ENCODE data around the gene HASPIN. TPM values are rescaled to one million over a fixed set of nuclear protein-coding genes. Genes with fewer than 3 reads are reported as not detected.

HASPIN gene
- total RNA-seq, 2 donors from 2014 or later: 0.41 TPM; not detected in 1

DNA sequence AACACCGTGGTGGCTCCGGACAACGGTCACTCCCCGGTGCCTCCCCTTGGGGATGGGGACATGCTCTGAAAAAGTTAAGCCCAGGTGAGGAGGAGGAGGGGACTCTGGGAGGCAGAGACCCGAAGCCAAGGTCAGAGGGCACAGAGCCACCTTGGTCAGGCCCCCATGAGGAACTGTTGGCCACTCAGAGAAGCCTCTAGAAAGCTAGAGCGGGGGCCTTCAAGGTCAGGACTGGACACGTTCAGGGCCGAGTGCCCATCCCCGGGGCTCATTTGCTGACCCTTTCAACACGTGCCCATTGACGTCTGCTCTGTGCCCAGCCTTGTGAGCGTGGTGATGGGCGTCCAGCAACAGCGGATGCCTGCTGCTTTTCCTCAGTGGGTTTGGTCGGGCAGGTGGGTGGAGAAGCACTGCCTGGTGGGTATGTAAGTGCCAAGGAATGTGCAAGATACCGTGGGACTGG lies 38.2 kb downstream of the HASPIN start:
- Histone ChIP-seq H3K36me3 (no peaks in the 10 kb centered on the region), H3K27me3 (replicated peaks; ENCODE audit: insufficient read depth) (no peaks in the 10 kb centered on the region), H3K4me3 (no peak overlapping the region), H3K4me1 (ENCODE audit: control insufficient read depth in 1 of 2, low read depth in 2 of 2) (no peaks in the 10 kb centered on the region), H3K9me3 (peaks cover 6% of the 10 kb centered on the region), H3K27ac (no peak overlapping the region)
- ATAC-seq (ENCODE audit: insufficient number of reproducible peaks, low FRiP score, low read depth): no peak
- DNase-seq (ENCODE audit: low spot score): no peak
- TF ChIP-seq, protein P1, sequence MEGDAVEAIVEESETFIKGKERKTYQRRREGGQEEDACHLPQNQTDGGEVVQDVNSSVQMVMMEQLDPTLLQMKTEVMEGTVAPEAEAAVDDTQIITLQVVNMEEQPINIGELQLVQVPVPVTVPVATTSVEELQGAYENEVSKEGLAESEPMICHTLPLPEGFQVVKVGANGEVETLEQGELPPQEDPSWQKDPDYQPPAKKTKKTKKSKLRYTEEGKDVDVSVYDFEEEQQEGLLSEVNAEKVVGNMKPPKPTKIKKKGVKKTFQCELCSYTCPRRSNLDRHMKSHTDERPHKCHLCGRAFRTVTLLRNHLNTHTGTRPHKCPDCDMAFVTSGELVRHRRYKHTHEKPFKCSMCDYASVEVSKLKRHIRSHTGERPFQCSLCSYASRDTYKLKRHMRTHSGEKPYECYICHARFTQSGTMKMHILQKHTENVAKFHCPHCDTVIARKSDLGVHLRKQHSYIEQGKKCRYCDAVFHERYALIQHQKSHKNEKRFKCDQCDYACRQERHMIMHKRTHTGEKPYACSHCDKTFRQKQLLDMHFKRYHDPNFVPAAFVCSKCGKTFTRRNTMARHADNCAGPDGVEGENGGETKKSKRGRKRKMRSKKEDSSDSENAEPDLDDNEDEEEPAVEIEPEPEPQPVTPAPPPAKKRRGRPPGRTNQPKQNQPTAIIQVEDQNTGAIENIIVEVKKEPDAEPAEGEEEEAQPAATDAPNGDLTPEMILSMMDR (IDR thresholded peaks at IDR 0.05): no peak

DNA sequence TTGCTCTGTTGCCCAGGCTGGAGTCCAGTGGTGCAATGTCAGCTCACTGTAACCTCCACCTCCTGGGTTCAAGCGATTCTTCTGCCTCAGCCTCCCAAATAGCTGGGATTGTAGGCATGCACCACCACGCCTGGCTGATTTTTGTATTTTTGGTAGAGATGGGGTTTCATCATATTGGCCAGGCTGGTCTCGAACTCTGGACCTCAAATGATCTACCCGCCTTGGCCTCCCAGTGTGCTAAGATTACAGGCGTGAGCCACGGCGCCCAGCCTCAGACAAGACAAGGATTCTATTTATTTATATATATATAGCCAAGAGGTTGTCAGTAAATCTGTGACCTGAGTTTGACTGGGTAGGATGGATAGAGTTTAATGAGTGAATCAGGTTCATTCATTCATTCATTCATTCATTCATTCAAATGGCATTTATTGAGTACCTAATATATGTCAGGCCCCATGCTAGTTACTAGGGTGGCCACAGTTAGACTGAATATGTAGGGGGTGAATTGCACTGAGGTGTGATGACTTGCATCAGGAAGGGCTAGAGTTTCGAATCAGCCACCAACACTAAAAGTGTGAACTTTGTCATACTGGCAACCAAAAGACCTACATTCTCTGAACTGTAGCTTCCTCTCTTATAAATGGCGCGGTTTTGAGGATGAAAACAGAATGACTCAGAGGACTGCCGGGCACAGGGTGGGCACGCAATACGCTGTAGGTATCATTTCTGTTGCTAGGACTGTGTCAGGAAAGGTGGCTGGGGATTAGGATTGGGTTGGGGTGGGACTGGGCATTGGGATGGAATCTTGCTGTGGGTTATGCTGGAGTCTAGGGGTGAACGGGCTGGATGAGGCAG lies 39.4 kb downstream of the HASPIN start:
- Histone ChIP-seq H3K4me1 (ENCODE audit: control insufficient read depth in 1 of 2, low read depth in 2 of 2) (no peaks in the 10 kb centered on the region), H3K9me3 (peaks cover 6% of the 10 kb centered on the region), H3K27me3 (replicated peaks; ENCODE audit: insufficient read depth) (no peaks in the 10 kb centered on the region), H3K27ac (no peak overlapping the region), H3K4me3 (no peak overlapping the region), H3K36me3 (no peaks in the 10 kb centered on the region)
- TF ChIP-seq, protein P1 (IDR thresholded peaks at IDR 0.05): no peak
- DNase-seq (ENCODE audit: low spot score): no peak
- ATAC-seq (ENCODE audit: insufficient number of reproducible peaks, low FRiP score, low read depth): no peak

DNA sequence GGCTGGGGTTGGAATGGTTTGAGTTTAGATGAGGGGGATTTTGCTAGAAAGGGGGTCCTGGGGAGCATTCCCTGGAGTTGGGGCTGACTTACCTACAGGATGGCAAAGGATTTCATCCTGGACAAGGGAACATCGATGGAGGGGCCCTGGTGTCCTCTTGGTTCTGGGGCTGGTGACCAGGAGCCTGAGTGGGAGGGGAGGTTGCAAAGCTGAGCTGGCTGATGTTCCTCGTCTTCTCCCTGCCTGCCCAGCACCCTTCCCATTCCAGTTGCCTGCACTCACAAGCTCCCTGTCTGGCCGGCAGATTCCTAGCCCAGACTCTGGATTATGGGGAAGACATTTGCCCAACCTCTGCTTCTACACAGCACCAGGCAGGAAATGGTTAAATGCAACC lies 40.1 kb downstream of the HASPIN start:
- no peak overlapping the region for H3K27ac ChIP-seq
- H3K4me1 ChIP-seq (ENCODE audit: control insufficient read depth in 1 of 2, low read depth in 2 of 2): no peaks in the 10 kb centered on the region
- peaks cover 6% of the 10 kb centered on the region for H3K9me3 ChIP-seq
- no peaks in the 10 kb centered on the region for H3K36me3 ChIP-seq
- DNase-seq (ENCODE audit: low spot score) (no peak), ATAC-seq (ENCODE audit: insufficient number of reproducible peaks, low FRiP score, low read depth) (no peak)
- H3K4me3 ChIP-seq: no peak overlapping the region
- no peaks in the 10 kb centered on the region for H3K27me3 ChIP-seq (replicated peaks; ENCODE audit: insufficient read depth)
- TF ChIP-seq, protein P1 (IDR thresholded peaks at IDR 0.05): no peak

DNA sequence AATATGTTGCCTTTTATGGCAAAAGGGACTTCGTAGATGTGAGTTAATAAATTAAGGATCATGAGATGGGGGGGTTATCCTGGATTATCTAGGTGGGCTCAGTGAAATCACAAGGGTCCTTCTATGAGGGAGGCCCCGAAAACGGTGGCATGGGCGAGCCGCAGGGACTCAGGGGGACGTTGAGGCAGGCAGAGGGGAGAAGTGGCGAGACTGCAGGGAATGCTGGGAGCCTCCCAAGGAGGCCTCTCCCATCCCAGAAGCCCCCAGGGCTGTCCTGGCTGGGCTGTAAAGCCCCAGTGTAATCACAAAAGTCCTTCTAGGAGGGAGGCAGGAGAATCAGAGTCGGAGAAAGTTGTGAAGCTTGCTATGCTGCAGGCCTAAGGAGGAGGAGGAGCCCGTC lies 42.3 kb downstream of the HASPIN start:
- TF ChIP-seq, protein P1 (IDR thresholded peaks at IDR 0.05): no peak
- H3K4me3 ChIP-seq: no peak overlapping the region
- no peaks in the 10 kb centered on the region for H3K27me3 ChIP-seq (replicated peaks; ENCODE audit: insufficient read depth)
- H3K27ac ChIP-seq: no peak overlapping the region
- no peaks in the 10 kb centered on the region for H3K9me3 ChIP-seq
- ATAC-seq (ENCODE audit: insufficient number of reproducible peaks, low FRiP score, low read depth) (no peak), DNase-seq (ENCODE audit: low spot score) (no peak)
- H3K36me3 ChIP-seq: no peaks in the 10 kb centered on the region
- H3K4me1 ChIP-seq (ENCODE audit: control insufficient read depth in 1 of 2, low read depth in 2 of 2): no peaks in the 10 kb centered on the region

DNA sequence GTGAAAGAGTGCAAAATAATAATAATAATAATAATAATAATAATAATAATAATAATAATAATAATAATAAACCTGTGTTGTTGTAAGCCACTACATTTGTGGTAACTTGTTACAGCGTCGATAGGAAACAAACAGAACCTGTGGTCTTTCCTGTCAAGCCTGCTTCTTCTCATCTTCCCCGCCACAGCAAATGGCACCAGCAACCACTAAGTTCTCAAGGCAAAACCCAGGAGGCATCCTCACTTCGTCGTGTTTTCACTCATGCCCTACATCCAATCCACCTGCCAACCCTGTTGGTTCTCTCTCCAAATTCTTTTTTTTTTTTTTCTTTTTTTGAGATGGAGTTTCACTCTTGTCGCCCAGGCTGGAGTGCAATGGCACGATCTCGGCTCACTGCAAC lies 43.1 kb downstream of the HASPIN start:
- H3K27ac ChIP-seq: no peak overlapping the region
- no peaks in the 10 kb centered on the region for H3K36me3 ChIP-seq
- no peaks in the 10 kb centered on the region for H3K9me3 ChIP-seq
- no peaks in the 10 kb centered on the region for H3K4me1 ChIP-seq (ENCODE audit: control insufficient read depth in 1 of 2, low read depth in 2 of 2)
- no peak overlapping the region for H3K4me3 ChIP-seq
- TF ChIP-seq, protein P1 (IDR thresholded peaks at IDR 0.05): no peak
- no peaks in the 10 kb centered on the region for H3K27me3 ChIP-seq (replicated peaks; ENCODE audit: insufficient read depth)
- DNase-seq (ENCODE audit: low spot score): no peak
- no peak for ATAC-seq (ENCODE audit: insufficient number of reproducible peaks, low FRiP score, low read depth)
